ENCODE data around the gene TMEM233. TPM values are rescaled to one million over a fixed set of nuclear protein-coding genes. Genes with fewer than 3 reads are reported as not detected.

Gene TMEM233
- total and polyA plus RNA-seq, 10 of the 15 experiments (the other 5 are each of a cell fraction or from before 2014, with no cell fraction given): not detected

GRCh38 chr12:119686776-119687175 is 93.2 kb downstream of the TMEM233 start:
- ChIA-PET CTCF (interaction anchor here (0.8 to 8.6 kb wide), 3 partner anchors 11 to 16 kb away, joined by 3 to 91 read pairs (median 4); partner anchors contain the start of gene PRKAB1), POLR2A (no interaction called here), RAD21 (ENCODE audit: unreplicated experiment) (interaction anchor here (0.6 kb wide), 1 partner anchor 35 kb away, joined by 3 read pairs; no protein-coding TSS in a partner anchor), SMC1A (ENCODE audit: uncharacterized antibody, unreplicated experiment) (no interaction called here)
- in situ Hi-C loops (cut with MboI) (no loop called here), intact Hi-C loops (cut with micrococcal nuclease; ENCODE audit: unreplicated experiment) (no loop called here)
- H3K27me3 ChIP-seq (replicated peaks in 1 of 2; ENCODE audit: control insufficient read depth in 2 of 2, insufficient read depth in 2 of 2, low read length in 1 of 2): no peaks in the 10 kb centered on the region
- ATAC-seq: no peak
- no TSS peak for BruUV-seq (replicated peaks)
- H3K4me1 ChIP-seq (ENCODE audit: control insufficient read depth, insufficient read depth, low read length): peaks cover 14% of the 10 kb centered on the region
- H3K79me2 ChIP-seq (ENCODE audit: control insufficient read depth, insufficient read depth, low read length): no peaks in the 10 kb centered on the region
- no peak for FAIRE-seq
- no peak overlapping the region for H3K9ac ChIP-seq (ENCODE audit: control insufficient read depth, insufficient read depth, low read length)
- no peaks in the 10 kb centered on the region for H3K9me3 ChIP-seq (replicated peaks; ENCODE audit: control insufficient read depth, insufficient read depth, low read length)
- no peak for DNase-seq (ENCODE audit: low read depth, low spot score)
- WGBS (ENCODE audit: insufficient coverage, insufficient replicate concordance, low lambda C conversion rate, missing lambda C conversion rate): 97% methylated on average over 13 of the region's 13 CpGs
- H3K4me3 ChIP-seq: no peak overlapping the region
- TF ChIP-seq GATAD2B (conservative IDR thresholded peaks at IDR 0.05; ENCODE audit: low read depth) (no peak), BCL3 (IDR thresholded peaks at IDR 0.05; ENCODE audit: borderline replicate concordance, insufficient read depth, low read depth, low read length, poor library complexity, severe bottlenecking) (no peak), ZBTB40 (IDR thresholded peaks at IDR 0.05; ENCODE audit: borderline replicate concordance) (no peak), IKZF2 (IDR thresholded peaks at IDR 0.05) (no peak), EED (IDR thresholded peaks at IDR 0.05; ENCODE audit: low read depth) (no peak), MEF2A (IDR thresholded peaks at IDR 0.05; ENCODE audit: insufficient read depth, low read depth, low read length) (no peak), HSF1 (IDR thresholded peaks at IDR 0.05; ENCODE audit: low read depth, low read length) (no peak), SUPT20H (IDR thresholded peaks at IDR 0.05; ENCODE audit: borderline replicate concordance, control insufficient read depth, low read depth, low read length) (no peak), ETV6 (conservative IDR thresholded peaks at IDR 0.05 in 1 of 2, IDR thresholded peaks at IDR 0.05 in 1 of 2; ENCODE audit: borderline replicate concordance in 1 of 2, low read depth in 1 of 2) (no peak)
- no peak overlapping the region for H2AFZ ChIP-seq (ENCODE audit: control insufficient read depth, low read depth, low read length)
- no peak overlapping the region for H3K4me2 ChIP-seq (ENCODE audit: control insufficient read depth, insufficient read depth)
- no peaks in the 10 kb centered on the region for H4K20me1 ChIP-seq (ENCODE audit: control insufficient read depth, insufficient read depth)
- no peak overlapping the region for H3K27ac ChIP-seq (ENCODE audit: control insufficient read depth, insufficient read depth)
- H3K36me3 ChIP-seq (ENCODE audit: control insufficient read depth in 2 of 2, insufficient read depth in 2 of 2, low read length in 1 of 2): peaks cover 2 to 12% of the 10 kb centered on the region in 2 experiments; a peak in 2 of 4 replicates

Data from GM12878 (cell line).